Activated CD4-positive, CD25-positive, alpha-beta regulatory T cell treated with anti-CD3 and anti-CD28 coated beads, Interleukin-2, amount 50 U/mL, for 16 hours (primary cell): ENCODE results near the gene ZSCAN20.

Experiments
- DNase-seq: peaks from one replicate; pipeline ENCODE4 v3.0.0-alpha.2; 2020; ENCODE audit warnings: low read depth, low spot score

The ZSCAN20 gene

GRCh38 chr1:33443705-33444180 is 28.7 kb upstream of the ZSCAN20 start:
- no peak for DNase-seq

GRCh38 chr1:33445108-33445507 is 27.3 kb upstream of the ZSCAN20 start:
- no peak for DNase-seq

GRCh38 chr1:33446590-33446989 is 25.9 kb upstream of the ZSCAN20 start:
- DNase-seq = no peak

GRCh38 chr1:33454646-33455282 is 17.7 kb upstream of the ZSCAN20 start:
- no peak for DNase-seq

- DNase-seq = no peak
These were observed 16.6 kb upstream of the ZSCAN20 start for GRCh38 chr1:33455539-33456501.

GRCh38 chr1:33456502-33456886 is 16.0 kb upstream of the ZSCAN20 start:
- no peak for DNase-seq

GRCh38 chr1:33459691-33460090 is 12.8 kb upstream of the ZSCAN20 start:
- DNase-seq = no peak

GRCh38 chr1:33460144-33460543 is 12.3 kb upstream of the ZSCAN20 start:
- no peak for DNase-seq

GRCh38 chr1:33460947-33461629 is 11.4 kb upstream of the ZSCAN20 start:
- no peak for DNase-seq

GRCh38 chr1:33462405-33463164 is 9.9 kb upstream of the ZSCAN20 start:
- no peak for DNase-seq

- DNase-seq = no peak
These were observed 7.9 kb upstream of the ZSCAN20 start for GRCh38 chr1:33464552-33464951.

- DNase-seq = no peak
These were observed 7.1 kb upstream of the ZSCAN20 start for GRCh38 chr1:33465316-33465715.

GRCh38 chr1:33466159-33466558 is 6.3 kb upstream of the ZSCAN20 start:
- DNase-seq = no peak

- DNase-seq = no peak
These were observed 4.4 kb upstream of the ZSCAN20 start for GRCh38 chr1:33468011-33468410.

- no peak for DNase-seq
These were observed 3.9 kb upstream of the ZSCAN20 start for GRCh38 chr1:33468531-33468930.

GRCh38 chr1:33468967-33469366 is 3.5 kb upstream of the ZSCAN20 start:
- DNase-seq = no peak

- no peak for DNase-seq
These were observed 2.8 kb upstream of the ZSCAN20 start for GRCh38 chr1:33469691-33470090.

GRCh38 chr1:33470495-33471012 is 1.9 kb upstream of the ZSCAN20 start:
- DNase-seq = no peak

- no peak for DNase-seq
These were observed 1.0 kb upstream of the ZSCAN20 start for GRCh38 chr1:33471416-33471815.

- no peak for DNase-seq
These were observed 1.5 kb downstream of the ZSCAN20 start for GRCh38 chr1:33473900-33474299.

GRCh38 chr1:33477451-33477850 is 5.0 kb downstream of the ZSCAN20 start:
- DNase-seq = no peak
